ENCODE results near the gene ROR1. TPM values are rescaled to one million over a fixed set of nuclear protein-coding genes. Genes with fewer than 3 reads are reported as not detected.

ROR1 gene
- total RNA-seq, 2 experiments from 2014 or later = not detected

DNA sequence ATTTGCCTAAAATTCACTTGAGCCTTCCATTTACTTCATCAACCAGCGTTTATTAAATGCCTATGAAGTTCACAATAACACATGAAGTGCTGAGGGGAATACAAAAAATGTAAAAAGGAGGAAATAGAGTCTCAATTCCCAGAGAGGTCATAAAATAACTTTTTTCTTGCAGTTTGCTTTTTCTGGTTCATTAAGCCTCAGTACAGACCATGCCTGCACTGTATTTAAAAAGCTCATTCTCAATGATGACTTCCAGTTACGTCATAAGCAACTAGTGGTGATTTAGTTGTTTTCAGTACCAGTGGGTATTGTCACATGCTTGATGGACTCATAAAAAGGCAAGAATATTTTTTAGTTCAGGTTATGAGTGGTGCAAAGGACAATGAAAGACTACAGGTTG, 269.5 kb downstream of the ROR1 start:
- ATAC-seq (no peak), DNase-seq (no peak)
- POLR2A ChIA-PET = no interaction called here
- no peak overlapping the region for H3K27ac Mint-ChIP-seq
- H3K36me3 Mint-ChIP-seq (ENCODE audit: low read depth) = no peaks in the 10 kb centered on the region
- no peaks in the 10 kb centered on the region for H3K4me1 Mint-ChIP-seq (ENCODE audit: low read depth)
- no peak overlapping the region for H3K4me3 Mint-ChIP-seq
- CTCF ChIA-PET = no interaction called here
- no peaks in the 10 kb centered on the region for H3K9me3 Mint-ChIP-seq (ENCODE audit: insufficient read depth)
- no peaks in the 10 kb centered on the region for H3K27me3 Mint-ChIP-seq (ENCODE audit: low read depth)

DNA sequence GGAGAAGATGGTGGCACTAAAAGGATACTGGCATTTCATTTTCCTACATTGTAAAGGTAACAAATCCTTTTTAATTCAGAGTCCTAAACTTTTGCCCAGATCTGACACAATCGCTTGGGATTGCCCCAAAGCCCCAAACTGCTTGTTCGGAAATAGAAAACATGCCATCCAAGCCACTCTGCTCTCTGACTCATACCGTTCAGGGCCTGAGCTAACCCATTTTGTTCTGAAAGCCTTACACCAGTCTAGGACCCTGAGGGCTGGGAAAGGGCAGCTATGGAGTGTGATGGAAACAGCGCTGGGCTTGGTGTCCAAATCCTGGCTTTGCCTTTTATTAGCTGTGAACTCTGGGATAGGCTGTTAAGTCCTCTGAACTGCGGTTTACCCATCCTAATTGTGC, 270.2 kb downstream of the ROR1 start:
- H3K27me3 Mint-ChIP-seq (ENCODE audit: low read depth) = no peaks in the 10 kb centered on the region
- no peaks in the 10 kb centered on the region for H3K9me3 Mint-ChIP-seq (ENCODE audit: insufficient read depth)
- ATAC-seq = no peak
- no peak overlapping the region for H3K27ac Mint-ChIP-seq
- CTCF ChIA-PET = no interaction called here
- no peak for DNase-seq
- no peaks in the 10 kb centered on the region for H3K4me1 Mint-ChIP-seq (ENCODE audit: low read depth)
- H3K36me3 Mint-ChIP-seq (ENCODE audit: low read depth) = no peaks in the 10 kb centered on the region
- POLR2A ChIA-PET = no interaction called here
- no peak overlapping the region for H3K4me3 Mint-ChIP-seq

DNA sequence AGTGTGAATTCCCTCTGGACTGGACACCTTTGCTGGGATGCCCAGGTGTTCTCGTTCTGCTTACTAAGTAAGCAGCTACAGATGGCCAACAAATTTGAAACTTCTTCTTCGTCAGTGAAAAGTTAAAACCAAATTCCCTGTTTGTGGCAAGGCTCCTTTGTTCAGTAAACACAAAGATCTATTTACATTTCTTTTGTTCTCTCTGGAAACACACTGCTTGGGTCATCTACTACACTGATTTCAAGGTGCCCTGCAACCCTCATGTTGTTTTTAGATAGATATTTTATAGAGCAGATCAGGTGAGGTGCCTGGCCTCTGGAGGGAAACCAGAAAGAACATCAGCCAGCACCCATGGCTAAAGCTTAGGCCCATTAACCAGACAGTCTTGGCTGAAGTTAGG, 272.4 kb downstream of the ROR1 start:
- CTCF ChIA-PET = no interaction called here
- DNase-seq (no peak), ATAC-seq (no peak)
- H3K4me3 Mint-ChIP-seq = no peak overlapping the region
- H3K36me3 Mint-ChIP-seq (ENCODE audit: low read depth) = no peaks in the 10 kb centered on the region
- H3K27me3 Mint-ChIP-seq (ENCODE audit: low read depth) = no peaks in the 10 kb centered on the region
- POLR2A ChIA-PET = no interaction called here
- no peaks in the 10 kb centered on the region for H3K9me3 Mint-ChIP-seq (ENCODE audit: insufficient read depth)
- H3K27ac Mint-ChIP-seq = no peak overlapping the region
- no peaks in the 10 kb centered on the region for H3K4me1 Mint-ChIP-seq (ENCODE audit: low read depth)

DNA sequence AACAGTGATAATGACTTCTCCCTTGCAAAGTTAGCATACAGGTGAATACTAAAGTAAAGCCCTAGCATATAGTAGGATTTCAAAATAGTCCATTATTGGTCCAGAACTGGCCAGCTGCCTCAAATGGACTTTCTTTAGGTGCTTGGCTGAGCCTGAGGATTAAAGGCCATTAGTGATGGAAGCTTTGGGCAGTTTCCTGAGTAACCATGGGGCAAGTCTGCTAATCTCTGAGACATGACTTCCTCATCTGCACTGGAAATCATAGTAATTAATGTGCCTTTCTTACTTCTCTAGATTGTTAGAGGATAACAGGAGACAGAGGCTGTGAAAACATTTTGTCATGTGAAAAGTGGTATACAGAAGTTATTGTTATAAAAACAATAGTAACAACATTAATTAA, 273.1 kb downstream of the ROR1 start:
- ATAC-seq = no peak
- POLR2A ChIA-PET = no interaction called here
- Mint-ChIP-seq H3K4me3 (no peak overlapping the region), H3K36me3 (ENCODE audit: low read depth) (no peaks in the 10 kb centered on the region), H3K9me3 (ENCODE audit: insufficient read depth) (no peaks in the 10 kb centered on the region), H3K27me3 (ENCODE audit: low read depth) (no peaks in the 10 kb centered on the region), H3K27ac (no peak overlapping the region), H3K4me1 (ENCODE audit: low read depth) (no peaks in the 10 kb centered on the region)
- CTCF ChIA-PET = no interaction called here
- no peak for DNase-seq

DNA sequence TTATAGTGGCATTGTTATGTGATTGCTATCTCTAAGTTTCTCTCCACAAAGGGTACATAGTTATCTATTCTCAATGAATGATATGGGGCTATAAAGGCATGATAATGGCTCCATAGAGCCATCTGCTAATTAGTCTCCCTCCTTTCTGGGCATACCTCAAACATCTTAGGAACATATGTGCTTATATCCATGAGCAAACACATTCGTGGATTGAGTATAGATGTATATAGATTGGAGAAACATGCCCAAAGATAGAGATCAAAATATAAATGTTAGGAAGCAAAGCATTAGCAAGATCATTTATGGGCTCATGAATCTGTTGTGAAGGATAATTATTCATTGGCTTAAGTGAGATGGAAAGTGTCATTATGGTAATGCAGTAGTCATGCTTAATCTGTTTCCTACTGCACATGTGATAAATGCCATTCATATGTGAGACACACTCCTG, 273.8 kb downstream of the ROR1 start:
- Mint-ChIP-seq H3K27ac (no peak overlapping the region), H3K4me3 (no peak overlapping the region)

DNA sequence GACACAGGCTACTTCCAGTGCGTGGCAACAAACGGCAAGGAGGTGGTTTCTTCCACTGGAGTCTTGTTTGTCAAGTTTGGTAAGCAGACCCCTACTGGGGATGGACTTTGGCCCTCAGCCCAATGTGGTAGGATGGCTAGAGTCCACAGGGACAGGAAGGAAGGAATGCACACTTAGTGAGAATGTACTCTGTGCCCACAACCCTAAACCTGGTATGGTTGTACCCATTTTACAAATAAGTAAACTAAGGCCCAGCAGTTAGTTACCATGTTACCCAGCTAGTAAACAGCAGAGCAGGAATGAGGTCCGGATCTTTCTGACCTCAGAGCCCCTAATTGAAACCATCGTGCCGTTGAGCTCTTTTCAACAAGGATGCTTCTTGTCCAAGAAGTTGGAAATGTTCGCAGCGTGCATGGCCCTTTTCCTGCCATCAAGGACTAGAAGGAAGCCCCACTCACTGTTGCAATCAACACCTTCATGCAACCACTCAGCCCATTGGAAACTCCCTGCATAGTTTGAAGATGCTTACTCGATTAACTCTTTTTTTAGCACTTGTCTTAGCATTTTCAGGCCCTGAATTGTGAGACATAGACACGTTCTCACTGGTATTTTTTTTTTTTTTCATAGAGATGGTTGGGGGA, 276.2 kb downstream of the ROR1 start:
- CTCF ChIA-PET = no interaction called here
- ATAC-seq (no peak), DNase-seq (no peak)
- POLR2A ChIA-PET = no interaction called here
- Mint-ChIP-seq H3K9me3 (ENCODE audit: insufficient read depth) (no peaks in the 10 kb centered on the region), H3K27me3 (ENCODE audit: low read depth) (no peaks in the 10 kb centered on the region), H3K36me3 (ENCODE audit: low read depth) (no peaks in the 10 kb centered on the region), H3K4me1 (ENCODE audit: low read depth) (no peaks in the 10 kb centered on the region), H3K4me3 (no peak overlapping the region), H3K27ac (no peak overlapping the region)

More for the DNA sequence above, 273.8 kb downstream of the ROR1 start:
- no peaks in the 10 kb centered on the region for H3K27me3 Mint-ChIP-seq (ENCODE audit: low read depth)
- POLR2A ChIA-PET = no interaction called here
- no peak for DNase-seq
- no peak for ATAC-seq
- no peaks in the 10 kb centered on the region for H3K36me3 Mint-ChIP-seq (ENCODE audit: low read depth)
- no peaks in the 10 kb centered on the region for H3K4me1 Mint-ChIP-seq (ENCODE audit: low read depth)
- H3K9me3 Mint-ChIP-seq (ENCODE audit: insufficient read depth) = no peaks in the 10 kb centered on the region
- CTCF ChIA-PET = no interaction called here

DNA sequence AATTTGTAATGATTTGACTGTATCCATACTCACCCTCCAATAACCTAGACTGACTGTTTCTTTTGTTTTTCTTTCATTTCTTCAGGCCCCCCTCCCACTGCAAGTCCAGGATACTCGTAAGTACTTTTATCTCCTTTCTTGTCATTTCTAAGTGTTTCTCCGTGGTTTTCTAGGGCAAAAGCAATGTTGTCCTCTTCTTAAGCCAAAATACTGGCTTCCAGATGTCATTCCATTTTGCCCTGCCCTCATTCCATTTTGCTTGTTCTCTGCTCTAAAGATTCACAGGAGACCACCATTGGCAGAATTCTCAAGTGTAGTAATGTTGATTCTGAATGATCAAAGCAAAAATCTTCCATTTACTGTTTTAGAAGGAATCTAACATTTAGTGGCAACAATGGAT, 276.8 kb downstream of the ROR1 start:
- no peak overlapping the region for H3K4me3 Mint-ChIP-seq
- no peak for ATAC-seq
- no peak for DNase-seq
- no peaks in the 10 kb centered on the region for H3K9me3 Mint-ChIP-seq (ENCODE audit: insufficient read depth)
- no peaks in the 10 kb centered on the region for H3K36me3 Mint-ChIP-seq (ENCODE audit: low read depth)
- CTCF ChIA-PET = no interaction called here
- no peak overlapping the region for H3K27ac Mint-ChIP-seq
- POLR2A ChIA-PET = no interaction called here
- H3K27me3 Mint-ChIP-seq (ENCODE audit: low read depth) = no peaks in the 10 kb centered on the region
- no peaks in the 10 kb centered on the region for H3K4me1 Mint-ChIP-seq (ENCODE audit: low read depth)

DNA sequence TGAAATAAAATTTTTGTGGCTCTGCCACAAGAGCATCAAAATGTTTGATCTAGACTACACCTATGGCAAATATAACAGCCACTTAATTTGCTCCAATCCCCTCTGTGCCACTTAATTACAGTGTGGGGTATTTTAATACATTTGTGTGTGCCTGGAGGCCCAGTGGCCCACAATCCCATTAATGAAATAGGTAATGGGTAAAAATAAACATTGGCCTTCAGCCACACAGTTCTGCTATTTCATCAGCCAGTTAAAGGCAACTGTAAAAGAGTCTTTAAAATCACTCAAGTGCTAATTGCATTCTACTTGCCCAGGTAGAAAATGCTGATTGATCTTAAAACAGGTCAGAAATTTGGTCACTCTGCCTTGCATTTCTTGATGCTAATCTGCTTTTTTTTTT, 278.0 kb downstream of the ROR1 start:
- Mint-ChIP-seq H3K27ac (no peak overlapping the region), H3K36me3 (ENCODE audit: low read depth) (no peaks in the 10 kb centered on the region), H3K27me3 (ENCODE audit: low read depth) (no peaks in the 10 kb centered on the region), H3K9me3 (ENCODE audit: insufficient read depth) (no peaks in the 10 kb centered on the region), H3K4me3 (no peak overlapping the region), H3K4me1 (ENCODE audit: low read depth) (no peaks in the 10 kb centered on the region)
- CTCF ChIA-PET = no interaction called here
- POLR2A ChIA-PET = no interaction called here
- DNase-seq = no peak
- no peak for ATAC-seq

DNA sequence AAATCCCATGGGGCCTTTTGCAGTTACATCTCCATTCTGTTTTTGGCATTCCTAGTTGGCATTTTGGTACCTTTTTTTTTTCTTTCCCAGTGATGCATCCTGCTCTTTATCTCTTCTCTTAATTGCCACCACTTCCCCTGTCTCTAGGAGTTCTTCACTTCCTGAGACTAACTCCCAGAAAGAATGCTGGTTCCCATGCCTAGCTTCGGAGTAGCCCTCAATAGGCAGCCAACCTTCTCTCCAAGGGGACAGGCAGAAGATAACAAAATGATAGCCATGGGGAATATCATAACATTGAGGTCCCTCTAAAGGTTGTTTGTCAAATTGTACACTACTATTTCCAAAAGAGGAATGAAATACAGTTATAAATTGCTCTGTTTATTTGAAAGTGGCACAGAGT, 279.0 kb downstream of the ROR1 start:
- Mint-ChIP-seq H3K9me3 (ENCODE audit: insufficient read depth) (no peaks in the 10 kb centered on the region), H3K27ac (no peak overlapping the region), H3K36me3 (ENCODE audit: low read depth) (no peaks in the 10 kb centered on the region), H3K4me3 (no peak overlapping the region), H3K27me3 (ENCODE audit: low read depth) (no peaks in the 10 kb centered on the region), H3K4me1 (ENCODE audit: low read depth) (no peaks in the 10 kb centered on the region)
- DNase-seq (no peak), ATAC-seq (no peak)
- ChIA-PET POLR2A (no interaction called here), CTCF (no interaction called here)

DNA sequence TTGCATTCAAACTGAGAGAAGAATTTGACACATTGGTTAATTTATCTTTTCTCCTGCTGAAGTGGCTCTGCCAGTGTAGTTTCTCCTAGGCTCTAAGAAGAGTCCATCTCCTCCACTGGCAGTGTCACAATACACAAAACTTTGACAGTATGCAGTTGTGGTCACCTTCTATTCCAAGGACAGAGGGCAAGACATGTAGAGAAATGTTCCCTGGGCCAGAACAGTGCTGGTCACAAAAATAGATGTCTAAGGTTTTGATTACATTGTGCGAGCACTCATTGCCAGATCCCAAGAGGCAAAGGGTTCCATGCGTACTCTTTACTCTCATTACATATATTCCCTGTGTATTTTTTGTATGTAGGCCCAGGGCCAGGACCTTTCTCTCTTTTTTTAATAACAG, 281.5 kb downstream of the ROR1 start:
- ChIA-PET CTCF (no interaction called here), POLR2A (no interaction called here)
- DNase-seq = no peak
- H3K9me3 Mint-ChIP-seq (ENCODE audit: insufficient read depth) = no peaks in the 10 kb centered on the region
- no peak for ATAC-seq
- H3K27me3 Mint-ChIP-seq (ENCODE audit: low read depth) = peaks cover under 1% of the 10 kb centered on the region
- no peak overlapping the region for H3K27ac Mint-ChIP-seq
- H3K4me1 Mint-ChIP-seq (ENCODE audit: low read depth) = no peaks in the 10 kb centered on the region
- no peaks in the 10 kb centered on the region for H3K36me3 Mint-ChIP-seq (ENCODE audit: low read depth)
- H3K4me3 Mint-ChIP-seq = no peak overlapping the region

DNA sequence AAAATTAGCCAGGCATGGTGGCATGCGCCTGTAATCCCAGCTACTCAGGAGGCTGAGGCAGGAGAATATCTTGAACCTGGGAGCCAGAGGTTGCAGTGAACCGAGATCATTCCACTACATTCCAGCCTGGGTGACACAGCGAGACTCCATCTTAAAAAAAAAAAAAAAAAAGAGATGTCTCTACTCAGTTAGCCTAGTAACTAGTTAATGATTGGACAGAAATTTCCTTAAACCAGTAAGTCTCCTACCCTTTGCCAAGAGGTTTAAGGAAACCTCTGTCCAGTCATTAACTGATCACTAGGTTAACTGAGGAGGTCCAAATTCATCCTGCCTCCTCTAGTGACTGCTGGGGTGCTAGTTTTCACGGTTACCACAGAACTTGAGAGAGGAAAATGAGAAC, 285.7 kb downstream of the ROR1 start:
- no peak for ATAC-seq
- Mint-ChIP-seq H3K27me3 (ENCODE audit: low read depth) (peaks cover 10% of the 10 kb centered on the region), H3K4me3 (no peak overlapping the region), H3K27ac (no peak overlapping the region), H3K4me1 (ENCODE audit: low read depth) (no peaks in the 10 kb centered on the region), H3K36me3 (ENCODE audit: low read depth) (no peaks in the 10 kb centered on the region), H3K9me3 (ENCODE audit: insufficient read depth) (no peaks in the 10 kb centered on the region)
- CTCF ChIA-PET = no interaction called here
- POLR2A ChIA-PET = no interaction called here
- DNase-seq = no peak

DNA sequence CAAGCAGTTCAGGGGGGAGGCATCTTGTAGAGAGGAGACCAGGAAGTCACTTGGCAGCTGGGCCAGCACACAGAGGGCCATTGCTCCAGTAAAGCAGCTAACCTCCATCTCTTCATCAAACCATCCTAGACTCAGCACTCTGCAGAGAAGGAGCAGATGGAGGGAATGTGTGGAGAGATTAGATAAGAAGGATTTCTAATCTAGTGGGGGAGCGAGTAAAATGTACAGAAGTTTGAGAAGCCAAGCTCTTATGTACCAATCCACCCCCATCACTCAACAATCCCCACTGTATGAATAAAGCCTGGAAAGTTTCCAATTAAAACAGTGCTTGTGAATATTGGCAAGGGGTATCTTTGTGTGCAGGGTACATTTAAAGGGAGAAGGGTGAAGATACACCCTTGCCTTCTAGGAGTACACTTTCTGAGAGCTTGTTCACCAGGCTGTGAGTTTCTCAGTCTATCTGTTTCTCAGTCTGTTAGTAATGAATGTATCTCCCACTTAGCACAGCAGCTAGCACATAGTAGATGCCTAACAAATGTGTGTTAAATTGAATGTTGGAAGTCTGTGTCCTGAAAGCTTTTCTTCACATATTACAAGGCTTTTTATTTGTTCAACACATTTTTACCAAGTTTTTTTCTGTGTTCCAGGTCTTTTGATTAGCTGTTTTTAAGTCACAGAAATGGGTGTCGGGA, 286.9 kb downstream of the ROR1 start:
- Mint-ChIP-seq H3K4me3 (no peak overlapping the region), H3K27me3 (ENCODE audit: low read depth) (peaks cover 10% of the 10 kb centered on the region), H3K36me3 (ENCODE audit: low read depth) (no peaks in the 10 kb centered on the region), H3K27ac (no peak overlapping the region), H3K9me3 (ENCODE audit: insufficient read depth) (no peaks in the 10 kb centered on the region), H3K4me1 (ENCODE audit: low read depth) (no peaks in the 10 kb centered on the region)
- DNase-seq (no peak), ATAC-seq (no peak)
- ChIA-PET CTCF (no interaction called here), POLR2A (interaction anchor here (0.6 kb wide), 1 partner anchor 10 kb away, joined by 4 read pairs; no protein-coding TSS in a partner anchor)

Data from activated CD8-positive, alpha-beta T cell treated with anti-CD3 and anti-CD28 coated beads, Interleukin-2, amount 10 ng/mL, durations not matched to agents 7 days and 5 days (primary cell).